SK-N-SH treated with all-trans-retinoic acid at 6 μM for 48 hours (cell line): ENCODE data around the gene SKIC8.

Experiments
- ATAC-seq: fragments of 200-7000 bp; cut with Tn5 transposase; 3 replicates; pipeline ENCODE4 v1.9.1; 2020; ENCODE audit warnings: mild to moderate bottlenecking, moderate library complexity
- ARNTL ChIP-seq: fragments of 450-650 bp; formaldehyde crosslinking; IDR thresholded peaks from 2 replicates; pipeline ENCODE4 v1.5.0; 2020; ENCODE audit warnings: low read depth, mild to moderate bottlenecking, moderate library complexity, borderline replicate concordance
- BACH2 ChIP-seq: fragments of 250-450 bp; sonication (Bioruptor Pico); IDR thresholded peaks from 2 replicates; pipeline ENCODE4 v1.9.0; 2021; ENCODE audit warnings: mild to moderate bottlenecking, borderline replicate concordance
- CREB5 ChIP-seq: fragments of 250-450 bp; sonication (Bioruptor Pico); IDR thresholded peaks from 2 replicates; pipeline ENCODE4 v1.5.1; 2020; ENCODE audit warnings: low read depth, mild to moderate bottlenecking, moderate library complexity
- CSRNP3 ChIP-seq: fragments of 250-450 bp; sonication (Bioruptor Pico); IDR thresholded peaks from 2 replicates; pipeline ENCODE4 v1.5.1; 2021; ENCODE audit warnings: mild to moderate bottlenecking, moderate library complexity
- GLIS3 ChIP-seq: fragments of 250-450 bp; sonication (Bioruptor Pico); IDR thresholded peaks from 2 replicates; pipeline ENCODE4 v1.5.0; 2020; ENCODE audit warnings: mild to moderate bottlenecking, moderate library complexity
- ISL1 ChIP-seq: fragments of 250-450 bp; sonication (Bioruptor Pico); IDR thresholded peaks from 2 replicates; pipeline ENCODE4 v2.1.2; 2022; ENCODE audit warnings: mild to moderate bottlenecking, moderate library complexity
- PATZ1 ChIP-seq: fragments of 250-450 bp; sonication (Bioruptor Pico); IDR thresholded peaks from 2 replicates; pipeline ENCODE4 v1.8.0; 2020; ENCODE audit warnings: mild to moderate bottlenecking, moderate library complexity, borderline replicate concordance
- POU6F1 ChIP-seq: fragments of 250-450 bp; sonication (Bioruptor Pico); IDR thresholded peaks from 2 replicates; pipeline ENCODE4 v1.8.0; 2021; ENCODE audit warnings: low read depth, mild to moderate bottlenecking, moderate library complexity, borderline replicate concordance
- PPARA ChIP-seq: fragments of 250-450 bp; sonication (Bioruptor Pico); IDR thresholded peaks from 2 replicates; pipeline ENCODE4 v1.5.0; 2020; ENCODE audit warnings: mild to moderate bottlenecking, borderline replicate concordance
- RARB ChIP-seq: fragments of 250-450 bp; sonication (Bioruptor Pico); IDR thresholded peaks from 2 replicates; pipeline ENCODE4 v1.8.0; 2021; ENCODE audit warnings: mild to moderate bottlenecking, moderate library complexity
- SNAI2 ChIP-seq: fragments of 250-450 bp; sonication (Bioruptor Pico); IDR thresholded peaks from 2 replicates; pipeline ENCODE4 v1.5.0; 2020; ENCODE audit warnings: mild to moderate bottlenecking, moderate library complexity
- TCF4 ChIP-seq: fragments of 250-450 bp; sonication (Bioruptor Pico); IDR thresholded peaks from 2 replicates; pipeline ENCODE4 v1.8.0; 2021; ENCODE audit warnings: mild to moderate bottlenecking, moderate library complexity, borderline replicate concordance
- TOX ChIP-seq: fragments of 250-450 bp; sonication (Bioruptor Pico); IDR thresholded peaks from 2 replicates; pipeline ENCODE4 v1.8.0; 2021; ENCODE audit warnings: mild to moderate bottlenecking, moderate library complexity, borderline replicate concordance
- TSHZ2 ChIP-seq: fragments of 250-450 bp; sonication (Bioruptor Pico); IDR thresholded peaks from 2 replicates; pipeline ENCODE4 v1.5.0; 2020; ENCODE audit warnings: mild to moderate bottlenecking, moderate library complexity
- ZFP3 ChIP-seq: fragments of 250-450 bp; sonication (Bioruptor Pico); IDR thresholded peaks from 2 replicates; pipeline ENCODE4 v1.5.0; 2020; ENCODE audit warnings: mild to moderate bottlenecking, moderate library complexity
- ZFP30 ChIP-seq: fragments of 450-650 bp; formaldehyde crosslinking; IDR thresholded peaks from 2 replicates; pipeline ENCODE4 v1.5.0; 2022; ENCODE audit warnings: mild to moderate bottlenecking, moderate library complexity
- ZNF70 ChIP-seq: fragments of 450-650 bp; formaldehyde crosslinking; IDR thresholded peaks from 2 replicates; pipeline ENCODE4 v1.5.0; 2020; ENCODE audit warnings: mild to moderate bottlenecking, moderate library complexity
- ZNF8 ChIP-seq: fragments of 450-650 bp; formaldehyde crosslinking; IDR thresholded peaks from 2 replicates; pipeline ENCODE4 v1.5.0; 2020; ENCODE audit warnings: mild to moderate bottlenecking, moderate library complexity

Gene SKIC8

GRCh38 chr15:78241017-78241416, 58.4 kb downstream of the SKIC8 start (continued):
- TF ChIP-seq PATZ1 (CRISPR knock-in tag): no peak
- no peak for TF ChIP-seq TCF4 (CRISPR knock-in tag)
- TF ChIP-seq ZFP3: no peak
- no peak for TF ChIP-seq ARNTL (CRISPR knock-in tag)
- no peak for TF ChIP-seq TOX (CRISPR knock-in tag)
- TF ChIP-seq PPARA: no peak
- no peak for TF ChIP-seq ISL1 (CRISPR knock-in tag)

- no peak for TF ChIP-seq BACH2
- no peak for ATAC-seq
Observed at GRCh38 chr15:78239811-78240210, 59.6 kb downstream of the SKIC8 start.

- TF ChIP-seq ZNF8 (CRISPR knock-in tag) (no peak), ZNF70 (CRISPR knock-in tag) (no peak), TSHZ2 (CRISPR knock-in tag) (no peak), TCF4 (CRISPR knock-in tag) (no peak), POU6F1 (no peak)
- ATAC-seq: no peak
Observed at GRCh38 chr15:78237146-78237545, 62.3 kb downstream of the SKIC8 start.

GRCh38 chr15:78236491-78236890, 62.9 kb downstream of the SKIC8 start:
- no peak for ATAC-seq
- TF ChIP-seq GLIS3 (CRISPR knock-in tag) (no peak), ZNF70 (CRISPR knock-in tag) (no peak), CREB5 (CRISPR knock-in tag) (no peak), BACH2 (no peak), SNAI2 (CRISPR knock-in tag) (no peak), POU6F1 (no peak), CSRNP3 (CRISPR knock-in tag) (no peak), ZNF8 (CRISPR knock-in tag) (no peak), TCF4 (CRISPR knock-in tag) (no peak), RARB (CRISPR knock-in tag) (no peak), ZFP30 (CRISPR knock-in tag) (no peak)
